K562 (cell line): ENCODE results near the gene TIMM8A. TPM values are rescaled to one million over a fixed set of nuclear protein-coding genes. Genes with fewer than 3 reads are reported as not detected.

Experiments
- CBFA2T3 ChIP-seq: fragments of 450-650 bp; IDR thresholded peaks from 2 replicates; pipeline ENCODE4 v1.6.1; 2017
- GATA2 ChIP-seq: sonication (generic); formaldehyde crosslinking; IDR thresholded peaks from 2 replicates; pipeline ENCODE4 v1.4.0; 2020; ENCODE audit warnings: mild to moderate bottlenecking, missing genetic modification reagents
- MAZ ChIP-seq, 2 experiments: fragments of 450-650 bp in 1 of 2; sonication (generic) in 1 of 2; formaldehyde crosslinking; IDR thresholded peaks in 1 of 2; conservative IDR thresholded peaks in 1 of 2; 2 replicates each; pipeline versions ENCODE4 v1.4.0 to v1.5.0; 2020; ENCODE audit warnings: mild to moderate bottlenecking in 1 of 2, missing genetic modification reagents in 1 of 2
- MBD2 ChIP-seq: sonication (generic); IDR thresholded peaks from 2 replicates; pipeline ENCODE4 v1.6.1; 2016; ENCODE audit warnings: low read depth, borderline replicate concordance
- MCM2 ChIP-seq: fragments of 450-650 bp; IDR thresholded peaks from 2 replicates; pipeline ENCODE4 v1.6.1; 2017; ENCODE audit warnings: low read depth, mild to moderate bottlenecking
- MEIS2 ChIP-seq: fragments of 450-650 bp; IDR thresholded peaks from 2 replicates; pipeline ENCODE4 v1.6.1; 2014; ENCODE audit warnings: mild to moderate bottlenecking; ENCODE audit not compliant: partially characterized antibody
- NR2C2 ChIP-seq, 2 experiments: fragments of 200-800 bp in 1 of 2; sonication (Bioruptor generic) in 1 of 2; sonication (generic) in 1 of 2; formaldehyde crosslinking in 1 of 2; IDR thresholded peaks; 2 replicates each; pipeline versions ENCODE4 v1.6.1 to v1.8.0; 2016 to 2022; ENCODE audit warnings: mild to moderate bottlenecking in 1 of 2, missing compliant biosample characterization in 1 of 2, missing genetic modification characterization in 1 of 2, missing genetic modification reagents in 1 of 2
- POLR2A ChIP-seq: fragments of 450-650 bp; conservative IDR thresholded peaks from 2 replicates; pipeline ENCODE4 v1.6.1; 2016
- PPARD ChIP-seq: fragments of 250-450 bp; sonication (Bioruptor Pico); IDR thresholded peaks from 2 replicates; pipeline ENCODE4 v1.8.0; 2022; ENCODE audit warnings: inconsistent platforms, mild to moderate bottlenecking, moderate library complexity
- RBBP5 ChIP-seq: fragments of 200-600 bp; sonication (generic); IDR thresholded peaks from 2 replicates; pipeline ENCODE4 v1.6.1; 2012; ENCODE audit warnings: borderline replicate concordance, mild to moderate bottlenecking, low read length, control low read depth, inconsistent platforms; ENCODE audit not compliant: insufficient read depth, poor library complexity, severe bottlenecking
- RCOR1 ChIP-seq, 2 experiments: IDR thresholded peaks; 2 replicates each; pipeline ENCODE4 v1.6.1; 2012; ENCODE audit warnings: low read depth in 2 of 2, low read length in 2 of 2, borderline replicate concordance in 1 of 2, improper control_type of control experiment in 1 of 2
- SAP30 ChIP-seq: fragments of 200-600 bp; sonication (generic); IDR thresholded peaks from 2 replicates; pipeline ENCODE4 v1.6.1; 2012; ENCODE audit warnings: borderline replicate concordance, low read depth, mild to moderate bottlenecking, moderate library complexity, low read length, control low read depth, inconsistent platforms; ENCODE audit not compliant: insufficient read depth, poor library complexity, severe bottlenecking
- SIN3A ChIP-seq, 2 experiments: fragments of 150-350 bp in 1 of 2; IDR thresholded peaks; 2 replicates each; pipeline ENCODE4 v1.6.1; 2011 to 2016; ENCODE audit warnings: borderline replicate concordance in 2 of 2, low read depth in 2 of 2, low read length in 2 of 2, mild to moderate bottlenecking in 2 of 2, moderate library complexity in 2 of 2; ENCODE audit not compliant: control insufficient read depth in 1 of 2
- SUPT5H ChIP-seq: fragments of 450-650 bp; IDR thresholded peaks from 2 replicates; pipeline ENCODE4 v1.6.1; 2016
- TBL1XR1 ChIP-seq, 2 experiments: IDR thresholded peaks; 2 replicates each; pipeline ENCODE4 v1.6.1; 2012; ENCODE audit warnings: improper control_type of control experiment in 2 of 2, low read length in 2 of 2, mild to moderate bottlenecking in 1 of 2
- ZC3H4 ChIP-seq: sonication (generic); formaldehyde crosslinking; IDR thresholded peaks from 2 replicates; pipeline ENCODE4 v1.9.0; 2021; ENCODE audit warnings: missing genetic modification reagents, borderline replicate concordance
- ZFX ChIP-seq: sonication (generic); formaldehyde crosslinking; IDR thresholded peaks from 2 replicates; pipeline ENCODE4 v1.8.0; 2022; ENCODE audit warnings: mild to moderate bottlenecking, missing genetic modification reagents, moderate library complexity
- ZNF384 ChIP-seq: IDR thresholded peaks from 2 replicates; pipeline ENCODE4 v1.6.1; 2012; ENCODE audit warnings: low read depth, low read length, improper control_type of control experiment
- polyA plus RNA-seq, 8 experiments: library from polyadenylated mRNA; depleted of rRNA in 4 of 8; stranded (reverse) in 5 of 8; unstranded in 3 of 8; fragments of >200 nt; fragmentation: Nextera tagmentation in 2 of 8; fragmentation: Illumina TruSeq in 1 of 8; extraction: Ambion mirVana in 2 of 8; extraction: Trizol in 1 of 8; gene quantifications; 2 replicates each; pipeline versions ENCODE4 v1.2.1 to v1.2.3, GENCODE V29; 2011 to 2014; ENCODE audit warnings: inconsistent platforms in 1 of 8, missing spikeins in 1 of 8
- total RNA-seq, 7 experiments: library from RNA; depleted of rRNA in 6 of 7; stranded (reverse); fragments of >200 nt in 6 of 7; fragmentation: Illumina TruSeq in 2 of 7; extraction: Trizol in 2 of 7; gene quantifications; 2 replicates each; pipeline versions ENCODE4 v1.2.1 to v1.2.3, GENCODE V29; 2011 to 2021; ENCODE audit warnings: low replicate concordance in 1 of 7
- TF ChIP-seq, protein P1 (sequence below), 2 experiments: fragments of 250-450 bp in 1 of 2; fragments of 450-650 bp in 1 of 2; sonication (Bioruptor Pico) in 1 of 2; IDR thresholded peaks; 2 replicates each; pipeline versions ENCODE4 v1.6.1 to v1.8.0; 2016 to 2021; ENCODE audit warnings: mild to moderate bottlenecking in 2 of 2, moderate library complexity in 2 of 2, missing compliant biosample characterization in 1 of 2, missing genetic modification characterization in 1 of 2
- TF ChIP-seq, protein P2 (sequence below): sonication (generic); formaldehyde crosslinking; IDR thresholded peaks from 2 replicates; pipeline ENCODE4 v1.9.0; 2022; ENCODE audit warnings: mild to moderate bottlenecking, missing genetic modification reagents
- TF ChIP-seq, protein P3 (sequence below): fragments of 450-650 bp; IDR thresholded peaks from 2 replicates; pipeline ENCODE4 v1.6.1; 2016
- TF ChIP-seq, protein P4 (sequence below): fragments of 450-650 bp; IDR thresholded peaks from 2 replicates; pipeline ENCODE4 v1.6.1; 2017; ENCODE audit warnings: antibody characterized with exemption

The TIMM8A gene
- total and polyA plus RNA-seq, 9 of the 15 experiments (the other 6 are each of a cell fraction or from before 2014, with no cell fraction given): 10.9 to 132 (median 41.1) TPM

DNA sequence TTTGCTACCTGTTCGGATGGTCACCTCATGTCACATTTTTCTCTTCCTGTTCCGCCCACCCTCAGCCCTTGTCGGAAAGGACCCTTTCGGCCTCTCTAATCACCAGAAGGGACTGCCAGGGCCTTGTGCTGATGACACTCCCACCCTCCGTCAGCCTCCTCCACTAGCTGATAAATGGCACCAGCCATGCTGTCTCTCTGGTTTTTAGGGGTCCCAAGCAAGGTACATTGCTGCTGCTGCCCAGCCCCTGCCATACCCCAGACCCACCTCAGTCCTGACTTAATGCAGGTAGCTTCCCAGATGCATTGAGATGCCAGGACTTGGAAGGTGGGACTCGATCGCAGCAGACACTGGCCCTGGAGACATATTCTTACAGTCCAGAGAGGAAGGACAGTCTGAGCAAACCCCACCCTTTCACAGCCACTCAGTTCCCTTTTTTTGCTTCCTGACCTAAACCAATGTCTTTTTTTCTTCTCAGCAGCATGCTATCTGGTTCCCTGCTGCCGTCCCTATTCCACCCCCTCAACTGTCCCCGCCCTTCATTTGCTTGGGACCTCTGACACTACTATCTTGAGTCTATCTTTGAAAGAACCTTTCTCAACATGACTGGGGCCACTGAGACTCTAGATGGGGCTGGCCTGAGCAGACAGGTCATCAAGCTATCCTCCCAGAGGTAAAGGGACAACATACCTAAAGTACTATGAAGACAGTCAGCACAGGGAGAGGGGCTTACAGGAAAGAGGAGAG is 37.4 kb upstream of the TIMM8A start, which contains the start of gene BTK (continued):
- TF ChIP-seq, protein P1, sequence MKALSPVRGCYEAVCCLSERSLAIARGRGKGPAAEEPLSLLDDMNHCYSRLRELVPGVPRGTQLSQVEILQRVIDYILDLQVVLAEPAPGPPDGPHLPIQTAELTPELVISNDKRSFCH (CRISPR knock-in tag; IDR thresholded peaks at IDR 0.05): no peak
- TF ChIP-seq, protein P1 (tag; IDR thresholded peaks at IDR 0.05): peak; percentile 46; the same call in 1 of the 2 replicates
- TF ChIP-seq, protein P2, sequence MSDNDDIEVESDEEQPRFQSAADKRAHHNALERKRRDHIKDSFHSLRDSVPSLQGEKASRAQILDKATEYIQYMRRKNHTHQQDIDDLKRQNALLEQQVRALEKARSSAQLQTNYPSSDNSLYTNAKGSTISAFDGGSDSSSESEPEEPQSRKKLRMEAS (CRISPR knock-in tag): 0 out of 2 replicates have a peak, but pooled peaks have one; percentile 8
- TF ChIP-seq CBFA2T3: peak; percentile 39
- no peak for TF ChIP-seq MBD2
- TF ChIP-seq, protein P3, sequence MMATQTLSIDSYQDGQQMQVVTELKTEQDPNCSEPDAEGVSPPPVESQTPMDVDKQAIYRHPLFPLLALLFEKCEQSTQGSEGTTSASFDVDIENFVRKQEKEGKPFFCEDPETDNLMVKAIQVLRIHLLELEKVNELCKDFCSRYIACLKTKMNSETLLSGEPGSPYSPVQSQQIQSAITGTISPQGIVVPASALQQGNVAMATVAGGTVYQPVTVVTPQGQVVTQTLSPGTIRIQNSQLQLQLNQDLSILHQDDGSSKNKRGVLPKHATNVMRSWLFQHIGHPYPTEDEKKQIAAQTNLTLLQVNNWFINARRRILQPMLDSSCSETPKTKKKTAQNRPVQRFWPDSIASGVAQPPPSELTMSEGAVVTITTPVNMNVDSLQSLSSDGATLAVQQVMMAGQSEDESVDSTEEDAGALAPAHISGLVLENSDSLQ: peak; percentile 74
- TF ChIP-seq, protein P4, sequence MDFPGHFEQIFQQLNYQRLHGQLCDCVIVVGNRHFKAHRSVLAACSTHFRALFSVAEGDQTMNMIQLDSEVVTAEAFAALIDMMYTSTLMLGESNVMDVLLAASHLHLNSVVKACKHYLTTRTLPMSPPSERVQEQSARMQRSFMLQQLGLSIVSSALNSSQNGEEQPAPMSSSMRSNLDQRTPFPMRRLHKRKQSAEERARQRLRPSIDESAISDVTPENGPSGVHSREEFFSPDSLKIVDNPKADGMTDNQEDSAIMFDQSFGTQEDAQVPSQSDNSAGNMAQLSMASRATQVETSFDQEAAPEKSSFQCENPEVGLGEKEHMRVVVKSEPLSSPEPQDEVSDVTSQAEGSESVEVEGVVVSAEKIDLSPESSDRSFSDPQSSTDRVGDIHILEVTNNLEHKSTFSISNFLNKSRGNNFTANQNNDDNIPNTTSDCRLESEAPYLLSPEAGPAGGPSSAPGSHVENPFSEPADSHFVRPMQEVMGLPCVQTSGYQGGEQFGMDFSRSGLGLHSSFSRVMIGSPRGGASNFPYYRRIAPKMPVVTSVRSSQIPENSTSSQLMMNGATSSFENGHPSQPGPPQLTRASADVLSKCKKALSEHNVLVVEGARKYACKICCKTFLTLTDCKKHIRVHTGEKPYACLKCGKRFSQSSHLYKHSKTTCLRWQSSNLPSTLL: no peak
- TF ChIP-seq GATA2 (CRISPR knock-in tag): peak; percentile 64; the same call in 1 of the 2 replicates
- no peak for TF ChIP-seq NR2C2 (CRISPR knock-in tag; IDR thresholded peaks at IDR 0.05)
- TF ChIP-seq NR2C2 (tag; IDR thresholded peaks at IDR 0.05): peak; percentile 86
- peak in 1 of 2 experiments; percentile 43; a peak in 2 of 4 replicates for TF ChIP-seq TBL1XR1 (IDR thresholded peaks at IDR 0.05; ENCODE audit: low read length in 2 of 2)
- peak; percentile 81 for TF ChIP-seq POLR2A
- peak; percentile 43 for TF ChIP-seq RBBP5
- peak; percentile 26 for TF ChIP-seq MEIS2
- peak in 1 of 2 experiments; percentile 32; a peak in 1 of 4 replicates for TF ChIP-seq RCOR1 (IDR thresholded peaks at IDR 0.05; ENCODE audit: borderline replicate concordance in 1 of 2, low read depth in 2 of 2, low read length in 2 of 2)
- TF ChIP-seq SAP30: peak; percentile 34
- TF ChIP-seq ZNF384: peak; percentile 88
- TF ChIP-seq SUPT5H: peak; percentile 75
- no peak for TF ChIP-seq ZC3H4
- TF ChIP-seq ZFX (CRISPR knock-in tag): peak; percentile 70
- no peak for TF ChIP-seq PPARD
- peak in 1 of 2 experiments; percentile 48; a peak in 1 of 4 replicates for TF ChIP-seq MAZ (CRISPR knock-in tag; conservative IDR thresholded peaks at IDR 0.05 in 1 of 2, IDR thresholded peaks at IDR 0.05 in 1 of 2)
- TF ChIP-seq SIN3A (IDR thresholded peaks at IDR 0.05; ENCODE audit: borderline replicate concordance in 2 of 2, control insufficient read depth in 1 of 2, low read depth in 2 of 2, low read length in 2 of 2): 0 out of 4 replicates have a peak, but pooled peaks of 1 of the 2 experiments have one; percentile 42
- TF ChIP-seq MCM2: no peak
